Lower leg skin (tissue), 4 donors: ENCODE measurements around the gene CEBPZOS. TPM values are rescaled to one million over a fixed set of nuclear protein-coding genes. Genes with fewer than 3 reads are reported as not detected.
"Not testable (repeated sequence)": the region's sequence is repeated elsewhere in the genome, so short reads cannot be mapped to it uniquely, and the experiment has no call there.

Source experiments
- DNase-seq, 2 donors: peaks; one replicate each; pipeline ENCODE4 v3.0.0-alpha.2; 2019; ENCODE audit warnings: low spot score in 2 of 2
- H3K4me3 ChIP-seq: fragments of 200-600 bp; sonication (generic); 2 replicates; pipeline ENCODE4 v1.5.1; 2017; ENCODE audit warnings: mild to moderate bottlenecking, low read depth; ENCODE audit not compliant: poor library complexity, severe bottlenecking
- CTCF ChIP-seq, 3 donors: fragments of 450-650 bp; IDR thresholded peaks; one replicate each; pipeline ENCODE4 v1.5.1; 2016; ENCODE audit warnings: antibody characterized with exemption in 3 of 3, mild to moderate bottlenecking in 3 of 3, moderate library complexity in 2 of 3
- POLR2A ChIP-seq, 2 donors: fragments of 450-650 bp; IDR thresholded peaks; one replicate each; pipeline ENCODE4 v1.6.1; 2016 to 2017; ENCODE audit warnings: antibody characterized with exemption in 2 of 2, mild to moderate bottlenecking in 1 of 2, moderate library complexity in 1 of 2
- WGBS, 2 donors: methylation state at CpG; one replicate each; pipeline ENCODE4 v1.1.5; 2018; 5-methylcytosine and 5-hydroxymethylcytosine counted together
- intact Hi-C: fragments of 100-400 bp; cut with DNase I; formaldehyde crosslinking; loops from one replicate; pipeline ENCODE4 v1.15.0; 2023; ENCODE audit warnings: low total_unique reads
- total RNA-seq, 4 donors: library from RNA; depleted of rRNA; stranded (reverse); fragments of >200 nt; gene quantifications; one replicate each; pipeline ENCODE4 v1.1.0, GENCODE V29; 2016

Gene CEBPZOS
- total RNA-seq, 4 donors from 2014 or later, result 10.9 to 18.1 (median 16.6) TPM

GRCh38 chr2:37211212-37211611, 14.9 kb downstream of the CEBPZOS start:
- H3K4me3 ChIP-seq, result no peak overlapping the region
- DNase-seq, result no peak
- intact Hi-C loops, result no loop called here
- no peak for TF ChIP-seq CTCF (IDR thresholded peaks at IDR 0.05)
- no peak for TF ChIP-seq POLR2A (IDR thresholded peaks at IDR 0.05)

GRCh38 chr2:37211939-37212338, 15.6 kb downstream of the CEBPZOS start:
- intact Hi-C loops, result no loop called here
- H3K4me3 ChIP-seq, result no peak overlapping the region
- no peak for DNase-seq
- TF ChIP-seq CTCF (IDR thresholded peaks at IDR 0.05), result no peak
- TF ChIP-seq POLR2A (IDR thresholded peaks at IDR 0.05), result no peak
- 83 to 86% methylated on average over 3 of the region's 3 CpGs for WGBS, 2 donors

GRCh38 chr2:37215250-37215649, 19.0 kb downstream of the CEBPZOS start:
- WGBS, 2 donors, result 80 to 85% methylated on average over 1 of the region's 1 CpG
- intact Hi-C loops, result no loop called here
- DNase-seq, result no peak
- no peak for TF ChIP-seq CTCF (IDR thresholded peaks at IDR 0.05)
- TF ChIP-seq POLR2A (IDR thresholded peaks at IDR 0.05), result no peak
- H3K4me3 ChIP-seq, result no peak overlapping the region

GRCh38 chr2:37219046-37219445, 22.8 kb downstream of the CEBPZOS start:
- intact Hi-C loops, result no loop called here
- no peak overlapping the region for H3K4me3 ChIP-seq

DNA sequence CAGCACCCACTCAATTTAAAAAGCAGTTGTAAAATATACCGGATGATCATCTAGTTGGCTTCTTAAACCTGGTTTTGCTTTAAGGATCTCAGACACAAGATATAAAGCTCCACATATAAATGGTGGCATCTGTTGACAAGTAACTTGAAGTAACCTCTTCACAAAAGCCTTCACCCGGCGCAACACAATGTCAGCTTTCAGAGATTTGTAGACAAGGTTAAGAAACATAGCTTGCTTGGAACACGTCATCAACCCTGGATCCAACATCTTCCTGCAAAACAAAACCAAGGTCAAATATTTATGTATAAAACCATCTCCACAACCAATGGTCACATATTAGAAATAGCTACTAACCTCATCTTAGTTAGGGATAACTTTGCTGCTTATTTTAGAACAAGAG, 26.8 kb downstream of the CEBPZOS start:
- H3K4me3 ChIP-seq, result no peak overlapping the region
- TF ChIP-seq POLR2A (IDR thresholded peaks at IDR 0.05) (no peak), CTCF (IDR thresholded peaks at IDR 0.05) (no peak)
- no peak for DNase-seq
- intact Hi-C loops, result no loop called here
- 93 to 98% methylated on average over 4 of the region's 4 CpGs for WGBS, 2 donors

More at GRCh38 chr2:37219046-37219445, 22.8 kb downstream of the CEBPZOS start:
- no peak for TF ChIP-seq CTCF (IDR thresholded peaks at IDR 0.05)
- no peak for TF ChIP-seq POLR2A (IDR thresholded peaks at IDR 0.05)
- WGBS, 2 donors, result 53 to 62% methylated on average over 4 of the region's 4 CpGs
- no peak for DNase-seq

DNA sequence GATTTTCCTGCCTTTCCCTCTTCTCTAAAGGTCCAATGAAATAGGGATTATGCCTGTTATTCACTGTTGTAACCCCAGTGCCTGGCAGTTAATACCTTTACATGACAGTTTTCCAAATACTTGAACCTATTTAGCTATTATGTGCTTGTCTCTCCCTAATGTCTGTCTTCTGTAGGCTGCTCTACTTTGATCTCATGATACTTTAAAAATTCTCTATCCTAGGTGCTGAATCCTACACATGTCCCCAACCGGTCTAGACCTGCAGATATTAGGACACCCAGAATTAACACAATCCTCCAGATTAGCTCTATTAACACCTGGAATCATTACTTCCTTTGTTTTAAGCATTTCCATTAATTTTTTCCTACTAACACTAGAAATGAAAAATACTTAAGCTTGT, 27.8 kb downstream of the CEBPZOS start:
- intact Hi-C loops, result no loop called here

GRCh38 chr2:37225129-37225528, 28.8 kb downstream of the CEBPZOS start:
- H3K4me3 ChIP-seq, intact Hi-C loops, DNase-seq: not testable (repeated sequence)
- 88% methylated on average over 1 of the region's 2 CpGs; no CpG with 5 or more reads in 1 of the 2 donors for WGBS, 2 donors

More for the DNA sequence above, 27.8 kb downstream of the CEBPZOS start:
- no peak overlapping the region for H3K4me3 ChIP-seq
- WGBS, 2 donors, result 87 to 89% methylated on average over 1 of the region's 1 CpG
- no peak for DNase-seq
- TF ChIP-seq POLR2A (IDR thresholded peaks at IDR 0.05), result no peak
- TF ChIP-seq CTCF (IDR thresholded peaks at IDR 0.05), result no peak
